Measurements from ENCODE around the gene PLEKHH1. TPM values are rescaled to one million over a fixed set of nuclear protein-coding genes. Genes with fewer than 3 reads are reported as not detected.
A peak's percentile ranks its signal among the peaks of the same experiment; 100 is the strongest.
"Not testable (repeated sequence)": the region's sequence is repeated elsewhere in the genome, so short reads cannot be mapped to it uniquely, and the experiment has no call there.

PLEKHH1 gene
- total RNA-seq, 2 experiments from 2014 or later: 0.42 to 0.99 TPM

DNA sequence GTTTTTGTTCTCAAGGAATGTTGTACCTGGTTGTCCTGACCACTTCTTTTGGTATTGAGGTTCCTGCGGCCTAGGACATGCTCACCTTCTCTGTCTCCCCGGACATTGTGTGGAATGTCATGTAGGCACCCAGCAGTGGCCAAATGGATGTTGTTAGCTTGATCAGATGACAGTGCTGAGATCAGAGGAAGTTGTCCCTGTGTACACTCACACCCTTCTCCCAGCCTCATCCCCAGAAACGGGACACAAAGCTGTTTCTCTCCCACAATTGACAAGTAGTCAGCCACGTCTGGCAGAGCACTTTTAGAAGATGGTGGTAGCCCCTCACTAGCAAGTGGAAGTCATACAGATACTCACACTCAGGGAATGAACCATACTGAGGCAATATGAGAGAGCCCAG lies 3.0 kb downstream of the PLEKHH1 start:
- Mint-ChIP-seq H3K9me3 (ENCODE audit: insufficient read depth) (no peaks in the 10 kb centered on the region), H3K27me3 (ENCODE audit: low read depth) (peaks cover 54% of the 10 kb centered on the region), H3K27ac (no peak overlapping the region), H3K4me1 (ENCODE audit: low read depth) (peaks cover 8% of the 10 kb centered on the region), H3K36me3 (ENCODE audit: low read depth) (no peaks in the 10 kb centered on the region), H3K4me3 (no peak overlapping the region)
- DNase-seq: no peak
- CTCF ChIA-PET: interaction anchor here (1.0 to 1.4 kb wide), 2 partner anchors 9 to 11 kb away, joined by 4 to 7 read pairs; no protein-coding TSS in a partner anchor
- POLR2A ChIA-PET: no interaction called here
- no peak for ATAC-seq

DNA sequence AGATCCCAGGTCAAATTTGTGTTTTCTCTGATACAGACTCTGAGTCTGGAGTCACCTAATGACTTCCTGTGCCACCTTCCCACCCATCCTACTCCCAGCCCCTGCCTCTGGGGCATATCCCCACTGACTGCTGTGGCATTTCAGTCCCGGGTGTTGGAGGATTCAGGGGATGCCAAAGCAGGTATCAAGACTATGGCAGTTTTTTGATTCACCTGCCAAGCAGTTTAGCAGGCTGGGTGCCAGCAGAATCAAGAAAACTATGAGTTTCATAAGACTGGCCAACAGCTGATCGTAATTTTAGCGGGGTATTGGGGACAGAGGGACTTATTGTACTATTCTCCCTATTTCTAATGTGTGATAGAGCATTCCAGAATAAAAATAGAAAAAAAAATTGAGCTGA lies 4.6 kb downstream of the PLEKHH1 start:
- Mint-ChIP-seq H3K4me3 (no peak overlapping the region), H3K4me1 (ENCODE audit: low read depth) (peaks cover 15% of the 10 kb centered on the region), H3K27me3 (ENCODE audit: low read depth) (peaks cover 53% of the 10 kb centered on the region), H3K36me3 (ENCODE audit: low read depth) (no peaks in the 10 kb centered on the region), H3K9me3 (ENCODE audit: insufficient read depth) (no peaks in the 10 kb centered on the region), H3K27ac (no peak overlapping the region)
- CTCF ChIA-PET: interaction anchor here (0.8 to 2.6 kb wide), 2 partner anchors 11 to 110 kb away, joined by 4 to 12 read pairs; no protein-coding TSS in a partner anchor
- POLR2A ChIA-PET: no interaction called here
- ATAC-seq (no peak), DNase-seq (no peak)

DNA sequence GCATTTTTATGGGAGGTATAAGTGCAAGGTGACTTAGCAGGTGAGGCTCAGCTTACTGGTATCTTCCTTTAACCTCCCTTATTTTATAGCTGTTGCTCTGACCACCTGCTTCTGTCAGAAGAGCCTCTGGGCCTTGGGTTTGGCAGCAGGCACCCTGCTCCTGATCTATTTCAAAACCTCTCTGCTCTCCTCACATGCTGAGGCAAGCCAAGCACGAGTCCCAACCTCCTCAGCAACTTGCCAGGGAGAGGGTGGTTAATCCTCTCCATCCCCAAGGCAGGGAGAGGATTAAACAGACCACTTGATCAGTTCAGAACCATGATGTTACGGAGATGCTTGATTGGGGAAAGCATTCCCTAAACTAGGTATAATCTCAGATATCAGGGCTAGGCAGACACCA lies 5.4 kb downstream of the PLEKHH1 start:
- DNase-seq (no peak), ATAC-seq (no peak)
- no peaks in the 10 kb centered on the region for H3K36me3 Mint-ChIP-seq (ENCODE audit: low read depth)
- H3K27me3 Mint-ChIP-seq (ENCODE audit: low read depth): peaks cover 59% of the 10 kb centered on the region
- H3K27ac Mint-ChIP-seq: no peak overlapping the region
- H3K9me3 Mint-ChIP-seq (ENCODE audit: insufficient read depth): no peaks in the 10 kb centered on the region
- ChIA-PET CTCF (interaction anchor here (1.6 to 2.6 kb wide), 2 partner anchors 12 to 111 kb away, joined by 5 to 12 read pairs; no protein-coding TSS in a partner anchor), POLR2A (no interaction called here)
- no peak overlapping the region for H3K4me3 Mint-ChIP-seq
- H3K4me1 Mint-ChIP-seq (ENCODE audit: low read depth): peaks cover 15% of the 10 kb centered on the region

DNA sequence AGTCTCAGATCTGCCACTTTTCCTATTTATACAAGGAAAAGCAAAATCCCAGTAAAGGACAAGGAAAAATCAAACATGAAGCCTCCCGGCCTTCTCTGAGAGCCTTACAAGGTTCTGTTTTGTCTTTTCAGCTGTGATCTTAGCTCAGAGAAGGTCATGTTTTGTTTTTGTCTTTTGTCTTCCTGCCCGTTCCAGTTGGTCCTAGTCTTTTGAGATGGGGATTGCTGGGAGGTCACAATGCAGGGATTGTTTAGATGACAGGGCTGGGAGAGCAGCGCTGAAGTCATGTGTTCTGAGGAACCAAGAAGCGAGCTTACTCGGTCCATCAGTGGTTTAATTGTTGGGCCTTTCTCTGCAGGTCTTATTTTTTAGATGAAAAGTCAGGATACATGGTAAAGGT lies 6.0 kb downstream of the PLEKHH1 start:
- no peak overlapping the region for H3K4me3 Mint-ChIP-seq
- ChIA-PET CTCF (interaction anchor here (1.6 to 2.6 kb wide), 2 partner anchors 12 to 112 kb away, joined by 5 to 12 read pairs; no protein-coding TSS in a partner anchor), POLR2A (interaction anchor here (1.1 kb wide), 1 partner anchor 9 kb away, joined by 3 read pairs; no protein-coding TSS in a partner anchor)
- peaks cover 11% of the 10 kb centered on the region for H3K4me1 Mint-ChIP-seq (ENCODE audit: low read depth)
- no peaks in the 10 kb centered on the region for H3K36me3 Mint-ChIP-seq (ENCODE audit: low read depth)
- no peaks in the 10 kb centered on the region for H3K9me3 Mint-ChIP-seq (ENCODE audit: insufficient read depth)
- ATAC-seq: no peak
- no peak overlapping the region for H3K27ac Mint-ChIP-seq
- no peak for DNase-seq
- peaks cover 54% of the 10 kb centered on the region for H3K27me3 Mint-ChIP-seq (ENCODE audit: low read depth)

DNA sequence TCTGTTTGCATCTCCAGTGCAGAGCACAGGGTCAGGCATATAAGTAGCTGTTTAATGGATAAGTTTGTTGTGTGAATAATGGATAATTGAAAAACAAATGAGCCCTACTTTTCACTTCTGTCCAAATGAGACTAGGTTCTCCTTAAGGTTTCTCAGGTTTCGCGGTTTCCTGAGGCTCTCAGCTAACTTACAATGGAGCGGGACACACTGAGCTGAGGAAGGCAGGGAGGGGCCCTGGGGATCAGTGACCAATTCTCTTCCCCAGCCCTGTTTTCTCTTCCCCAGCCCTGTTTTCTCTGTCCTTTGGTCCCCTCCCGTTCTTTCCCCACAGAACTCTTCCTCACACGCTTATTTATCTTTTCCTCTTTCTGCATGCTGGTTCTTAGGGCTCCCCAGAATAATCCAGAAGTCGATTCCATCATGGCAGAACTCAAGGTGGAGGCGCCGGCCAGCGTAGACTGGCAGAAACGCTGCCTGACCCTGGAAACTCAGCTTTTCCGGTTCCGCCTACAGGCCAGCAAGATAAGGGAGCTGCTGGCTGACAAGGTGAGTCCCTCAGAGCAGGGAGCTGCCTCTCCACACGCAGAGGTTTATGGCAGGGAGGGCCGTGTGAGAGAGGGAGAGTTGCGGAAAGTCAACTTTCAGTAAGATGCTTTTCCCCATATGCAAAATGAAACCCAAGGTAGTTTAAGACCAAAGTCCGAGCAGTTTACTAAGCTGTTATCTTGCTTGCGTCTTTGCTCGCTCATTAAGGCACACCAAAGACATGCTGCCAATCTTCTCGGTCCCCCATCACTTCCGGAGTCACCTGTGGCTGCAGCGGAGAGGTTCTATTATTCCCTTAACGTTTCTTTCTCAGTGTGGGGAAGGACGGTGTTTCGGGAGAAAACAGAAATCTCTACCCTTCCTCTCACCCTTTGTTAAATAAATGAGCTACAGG lies 8.6 kb downstream of the PLEKHH1 start:
- DNase-seq (peak; percentile 26), ATAC-seq (peak; percentile 83)
- peaks cover 11% of the 10 kb centered on the region for H3K4me1 Mint-ChIP-seq (ENCODE audit: low read depth)
- ChIA-PET CTCF (interaction anchor here (0.9 to 3.9 kb wide), 6 partner anchors 9 to 115 kb away, joined by 3 to 36 read pairs (median 6); partner anchors contain the start of genes PIGH and PLEKHH1), POLR2A (no interaction called here)
- no peaks in the 10 kb centered on the region for H3K9me3 Mint-ChIP-seq (ENCODE audit: insufficient read depth)
- H3K27ac Mint-ChIP-seq: no peak overlapping the region
- H3K36me3 Mint-ChIP-seq (ENCODE audit: low read depth): no peaks in the 10 kb centered on the region
- H3K4me3 Mint-ChIP-seq: peak overlapping the region; percentile 55
- H3K27me3 Mint-ChIP-seq (ENCODE audit: low read depth): peaks cover 50% of the 10 kb centered on the region

DNA sequence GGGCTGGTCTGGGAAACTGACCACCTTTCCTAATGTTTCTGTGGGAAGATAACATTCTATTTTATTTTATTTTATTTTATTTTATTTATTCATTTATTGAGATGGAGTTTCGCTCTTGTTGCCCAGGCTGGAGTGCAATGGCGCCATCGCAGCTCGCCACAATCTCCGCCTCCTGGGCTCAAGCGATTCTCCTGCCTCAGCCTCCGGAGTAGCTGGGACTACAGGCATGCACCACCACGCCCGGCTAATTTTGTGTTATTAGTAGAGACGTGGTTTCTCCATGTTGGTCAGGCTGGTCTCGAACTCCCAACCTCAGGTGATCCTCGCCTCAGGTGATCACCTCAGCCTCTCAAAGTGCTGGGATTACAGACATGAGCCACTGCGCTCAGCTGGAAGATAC lies 9.5 kb downstream of the PLEKHH1 start:
- ATAC-seq, DNase-seq: not testable (repeated sequence)

DNA sequence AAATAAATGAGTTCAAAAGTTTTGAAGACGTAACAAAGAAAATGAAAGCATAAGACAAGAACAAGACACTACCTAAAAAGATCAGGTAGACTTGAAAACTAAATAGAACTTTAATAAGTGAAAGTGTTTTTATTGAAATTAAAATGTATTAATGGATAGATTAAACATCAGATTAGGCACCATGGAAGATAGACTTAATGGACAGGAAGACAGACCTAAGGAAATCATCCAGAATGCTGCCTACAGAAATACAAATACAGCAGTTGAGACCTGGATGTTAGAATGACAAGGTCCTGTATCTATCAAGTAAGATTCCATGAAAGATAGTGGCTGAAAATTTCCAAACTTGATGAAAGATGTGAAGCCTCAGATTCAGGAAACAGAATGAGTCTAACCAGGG lies 11.5 kb downstream of the PLEKHH1 start:
- ChIA-PET POLR2A (no interaction called here), CTCF (interaction anchor here (1.0 to 3.9 kb wide), 3 partner anchors 17 to 117 kb away, joined by 3 to 36 read pairs (median 4); no protein-coding TSS in a partner anchor)
- ATAC-seq (no peak), DNase-seq (no peak)
- Mint-ChIP-seq H3K4me1 (ENCODE audit: low read depth) (peaks cover 11% of the 10 kb centered on the region), H3K9me3 (ENCODE audit: insufficient read depth) (no peaks in the 10 kb centered on the region), H3K27me3 (ENCODE audit: low read depth) (peaks cover 42% of the 10 kb centered on the region), H3K36me3 (ENCODE audit: low read depth) (no peaks in the 10 kb centered on the region), H3K27ac (no peak overlapping the region), H3K4me3 (no peak overlapping the region)

More for the DNA sequence above, 9.5 kb downstream of the PLEKHH1 start:
- Mint-ChIP-seq H3K27me3 (ENCODE audit: low read depth) (peaks cover 50% of the 10 kb centered on the region), H3K4me1 (ENCODE audit: low read depth) (peaks cover 11% of the 10 kb centered on the region)
- POLR2A ChIA-PET; H3K9me3 Mint-ChIP-seq (ENCODE audit: insufficient read depth); H3K4me3 Mint-ChIP-seq; H3K27ac Mint-ChIP-seq; H3K36me3 Mint-ChIP-seq (ENCODE audit: low read depth): not testable (repeated sequence)
- CTCF ChIA-PET: interaction anchor here (1.3 to 3.9 kb wide), 5 partner anchors 13 to 116 kb away, joined by 3 to 36 read pairs (median 6); partner anchors contain the start of gene PIGH

DNA sequence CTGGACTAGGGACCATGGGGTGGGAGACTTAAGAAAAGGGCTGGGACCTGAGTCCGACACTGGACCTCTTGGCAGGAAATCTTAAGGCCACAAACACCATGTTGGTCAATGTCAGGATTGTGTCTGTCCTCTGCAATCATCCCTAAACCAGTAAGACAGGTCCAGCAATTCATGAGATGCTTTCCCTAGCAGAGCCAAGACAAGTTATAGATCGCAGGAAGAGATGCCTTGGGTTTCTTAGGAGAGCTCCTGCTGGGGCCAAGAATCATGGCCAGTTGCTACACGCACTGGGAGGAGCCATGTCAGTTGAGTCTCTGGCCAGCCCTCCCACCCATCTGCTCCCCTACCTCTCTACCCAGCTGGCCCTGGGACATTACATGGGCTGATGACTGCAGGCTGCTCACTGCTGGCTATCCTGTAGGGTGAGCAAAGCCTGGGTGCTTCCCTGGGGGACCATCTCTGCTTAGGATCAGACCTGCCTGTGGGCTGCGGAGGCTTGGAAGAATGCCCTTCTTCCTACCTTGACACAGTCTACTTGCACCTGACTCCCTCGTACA lies 14.2 kb downstream of the PLEKHH1 start:
- Mint-ChIP-seq H3K9me3 (ENCODE audit: insufficient read depth) (no peaks in the 10 kb centered on the region), H3K27ac (no peak overlapping the region), H3K4me1 (ENCODE audit: low read depth) (no peaks in the 10 kb centered on the region), H3K4me3 (no peak overlapping the region), H3K27me3 (ENCODE audit: low read depth) (peaks cover 26% of the 10 kb centered on the region), H3K36me3 (ENCODE audit: low read depth) (no peaks in the 10 kb centered on the region)
- ATAC-seq: no peak
- ChIA-PET CTCF (no interaction called here), POLR2A (no interaction called here)
- DNase-seq: no peak

DNA sequence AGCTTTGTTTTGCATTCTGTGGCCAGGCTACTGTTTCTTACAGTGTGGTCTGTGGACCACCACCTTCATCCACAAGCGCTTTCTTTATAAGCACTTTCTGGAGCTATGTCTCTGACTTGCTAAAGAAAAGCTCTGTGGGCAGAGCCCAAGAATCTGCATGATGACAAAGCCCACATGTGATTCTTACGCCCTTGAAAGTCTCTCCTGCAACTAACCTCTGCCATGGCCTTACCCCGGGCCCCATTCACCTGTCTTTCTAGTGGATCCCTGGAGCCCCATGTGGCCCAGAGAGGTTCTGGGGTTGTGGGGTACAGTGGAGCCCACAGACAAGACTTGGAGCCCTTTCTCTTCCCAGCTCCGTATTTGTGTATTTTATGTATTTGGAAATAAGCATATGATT lies 16.6 kb downstream of the PLEKHH1 start:
- ChIA-PET POLR2A (interaction anchor here (0.6 kb wide), 1 partner anchor 391 kb away, joined by 4 read pairs; no protein-coding TSS in a partner anchor), CTCF (interaction anchor here (0.5 to 2.5 kb wide), 2 partner anchors 71 to 122 kb away, joined by 3 to 9 read pairs; no protein-coding TSS in a partner anchor)
- Mint-ChIP-seq H3K27ac (no peak overlapping the region), H3K4me3 (no peak overlapping the region), H3K9me3 (ENCODE audit: insufficient read depth) (no peaks in the 10 kb centered on the region), H3K27me3 (ENCODE audit: low read depth) (peaks cover 18% of the 10 kb centered on the region), H3K36me3 (ENCODE audit: low read depth) (no peaks in the 10 kb centered on the region), H3K4me1 (ENCODE audit: low read depth) (no peaks in the 10 kb centered on the region)
- no peak for ATAC-seq
- no peak for DNase-seq

DNA sequence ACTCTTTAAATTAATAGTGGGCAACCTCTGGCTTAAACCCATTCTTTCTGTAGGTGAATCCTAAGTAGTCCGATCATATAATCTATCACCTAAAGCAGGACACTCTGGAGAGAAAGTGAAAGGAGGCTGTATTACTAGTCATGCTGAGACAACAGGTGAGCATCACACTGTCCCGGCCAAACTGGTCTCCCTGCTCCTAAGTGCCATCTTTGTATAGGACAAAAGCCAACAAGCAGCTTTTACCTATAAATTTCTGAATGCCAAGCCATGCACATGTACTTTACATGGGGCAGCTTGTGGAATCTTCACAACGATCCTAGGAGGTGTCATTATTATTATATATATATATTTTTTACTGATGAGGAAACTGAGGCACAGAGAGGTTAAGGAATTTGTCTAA lies 18.0 kb downstream of the PLEKHH1 start:
- no peak overlapping the region for H3K4me3 Mint-ChIP-seq
- DNase-seq: no peak
- H3K27me3 Mint-ChIP-seq (ENCODE audit: low read depth): peaks cover 10% of the 10 kb centered on the region
- H3K36me3 Mint-ChIP-seq (ENCODE audit: low read depth): no peaks in the 10 kb centered on the region
- ATAC-seq: no peak
- no peaks in the 10 kb centered on the region for H3K9me3 Mint-ChIP-seq (ENCODE audit: insufficient read depth)
- ChIA-PET CTCF (interaction anchor here (0.8 to 2.5 kb wide), 4 partner anchors 20 to 124 kb away, joined by 3 to 9 read pairs (median 5); no protein-coding TSS in a partner anchor), POLR2A (no interaction called here)
- H3K4me1 Mint-ChIP-seq (ENCODE audit: low read depth): no peaks in the 10 kb centered on the region
- H3K27ac Mint-ChIP-seq: no peak overlapping the region

DNA sequence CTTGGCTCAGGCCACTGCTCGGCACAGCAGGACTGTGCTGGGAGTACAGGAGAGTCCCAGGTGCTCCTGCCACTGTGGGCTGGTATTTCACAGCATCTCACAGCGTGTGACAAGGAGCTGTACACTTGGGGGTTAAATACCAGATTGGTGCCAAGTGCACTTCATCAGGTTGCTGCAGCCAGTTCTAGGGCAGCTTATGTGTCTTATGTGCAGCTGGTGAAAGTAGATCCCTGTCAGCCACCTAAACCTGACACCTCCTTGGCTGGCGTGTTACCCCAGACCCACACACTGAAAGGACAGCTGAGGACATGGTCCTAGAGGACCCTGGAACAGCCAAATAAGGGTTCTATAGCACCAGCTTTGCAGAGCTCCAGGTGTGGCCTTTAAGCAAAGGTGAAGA lies 18.9 kb downstream of the PLEKHH1 start:
- H3K4me1 Mint-ChIP-seq (ENCODE audit: low read depth): peaks cover under 1% of the 10 kb centered on the region
- peaks cover 9% of the 10 kb centered on the region for H3K27me3 Mint-ChIP-seq (ENCODE audit: low read depth)
- ChIA-PET POLR2A (no interaction called here), CTCF (interaction anchor here (1.1 to 1.6 kb wide), 3 partner anchors 20 to 25 kb away, joined by 3 to 7 read pairs (median 3); no protein-coding TSS in a partner anchor)
- H3K4me3 Mint-ChIP-seq: no peak overlapping the region
- no peaks in the 10 kb centered on the region for H3K36me3 Mint-ChIP-seq (ENCODE audit: low read depth)
- H3K27ac Mint-ChIP-seq: no peak overlapping the region
- DNase-seq (no peak), ATAC-seq (no peak)
- no peaks in the 10 kb centered on the region for H3K9me3 Mint-ChIP-seq (ENCODE audit: insufficient read depth)

Measured in activated CD8-positive, alpha-beta T cell treated with anti-CD3 and anti-CD28 coated beads, Interleukin-2, amount 10 ng/mL, durations not matched to agents 7 days and 5 days (primary cell).